NCI-H1092 (cell line): Measurements from ENCODE around the gene ACTN1.
"Not testable (repeated sequence)": the region's sequence is repeated elsewhere in the genome, so short reads cannot be mapped to it uniquely, and the experiment has no call there.

Source experiments
- DNase-seq: peaks from one replicate; lab custom pipeline; 2025; lab: John Stamatoyannopoulos, UW

Gene ACTN1

GRCh38 chr14:68979021-68979721 lies at the start of gene ACTN1:
Gene ACTN1, minus strand, starts transcription at chr14:68979302. Its CDS starts 246 bp downstream, at chr14:68979056.
- peak; percentile 94 for DNase-seq

GRCh38 chr14:69027242-69027913 lies 48.3 kb upstream of the ACTN1 start:
- DNase-seq: no peak

GRCh38 chr14:69023035-69023434 lies 43.9 kb upstream of the ACTN1 start:
- no peak for DNase-seq

- not testable (repeated sequence) for DNase-seq
Observed at GRCh38 chr14:69022093-69022492, 43.0 kb upstream of the ACTN1 start.

GRCh38 chr14:69017706-69018105 lies 38.6 kb upstream of the ACTN1 start:
- no peak for DNase-seq

GRCh38 chr14:69014829-69015259 lies 35.7 kb upstream of the ACTN1 start:
- no peak for DNase-seq

- peak; percentile 18 for DNase-seq
Observed at GRCh38 chr14:69013943-69014782, 35.1 kb upstream of the ACTN1 start.

- DNase-seq: no peak
Observed at GRCh38 chr14:69012256-69012953, 33.3 kb upstream of the ACTN1 start.

- DNase-seq: no peak
Observed at GRCh38 chr14:69010648-69011047, 31.5 kb upstream of the ACTN1 start.

- DNase-seq: no peak
Observed at GRCh38 chr14:69008421-69008884, 29.4 kb upstream of the ACTN1 start.

- DNase-seq: no peak
Observed at GRCh38 chr14:69006346-69006745, 27.2 kb upstream of the ACTN1 start.

GRCh38 chr14:69005432-69006148 lies 26.5 kb upstream of the ACTN1 start:
- DNase-seq: no peak

GRCh38 chr14:69004731-69005431 lies 25.8 kb upstream of the ACTN1 start:
- DNase-seq: no peak

- DNase-seq: no peak
Observed at GRCh38 chr14:69003626-69004025, 24.5 kb upstream of the ACTN1 start.

- DNase-seq: no peak
Observed at GRCh38 chr14:69002069-69002468, 23.0 kb upstream of the ACTN1 start.

- DNase-seq: no peak
Observed at GRCh38 chr14:69001375-69001774, 22.3 kb upstream of the ACTN1 start.

GRCh38 chr14:68998062-68998461 lies 19.0 kb upstream of the ACTN1 start:
- DNase-seq: no peak

- no peak for DNase-seq
Observed at GRCh38 chr14:68995731-68996130, 16.6 kb upstream of the ACTN1 start.

- no peak for DNase-seq
Observed at GRCh38 chr14:68994056-68994455, 15.0 kb upstream of the ACTN1 start.

- no peak for DNase-seq
Observed at GRCh38 chr14:68987653-68988036, 8.5 kb upstream of the ACTN1 start.
